ENCODE measurements around the gene ANKRD2.
A peak's percentile ranks its signal among the peaks of the same experiment; 100 is the strongest.

ANKRD2 gene

DNA sequence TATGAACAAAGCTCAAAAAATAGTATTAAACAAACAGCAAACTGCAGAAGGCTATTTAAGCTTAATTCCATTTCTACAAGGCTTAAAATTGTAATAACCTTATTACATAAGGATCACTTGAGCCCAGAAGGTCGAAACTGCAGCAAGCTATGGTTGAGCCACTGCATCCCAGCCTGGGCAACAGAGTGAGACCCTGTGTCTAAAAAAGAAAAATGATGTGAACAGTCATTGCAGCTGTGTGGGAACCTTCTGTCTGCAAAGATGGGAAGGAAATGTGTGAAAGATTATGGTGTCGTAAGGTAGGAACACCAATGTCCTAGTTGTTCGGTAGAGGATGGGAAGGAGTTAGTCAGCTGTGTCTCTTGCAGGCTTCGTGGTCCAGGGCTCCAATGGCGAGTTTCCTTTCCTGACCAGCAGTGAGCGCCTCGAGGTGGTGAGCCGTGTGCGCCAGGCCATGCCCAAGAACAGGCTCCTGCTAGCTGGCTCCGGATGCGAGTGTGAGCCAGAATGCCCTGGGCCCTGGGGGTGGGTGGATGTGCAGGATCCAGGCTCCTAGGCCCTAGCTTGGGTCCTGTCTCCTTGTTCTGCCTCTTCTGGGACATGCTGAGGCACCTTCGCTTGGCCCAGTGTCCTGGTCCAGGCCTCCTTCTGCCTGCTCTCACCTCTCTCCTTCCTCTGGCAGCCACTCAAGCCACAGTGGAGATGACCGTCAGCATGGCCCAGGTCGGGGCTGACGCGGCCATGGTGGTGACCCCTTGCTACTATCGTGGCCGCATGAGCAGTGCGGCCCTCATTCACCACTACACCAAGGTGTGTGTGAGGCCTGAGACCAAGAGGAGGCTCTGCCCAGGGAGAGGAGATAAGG, 26.1 kb downstream of the ANKRD2 start:
- DNase-seq = no peak

DNA sequence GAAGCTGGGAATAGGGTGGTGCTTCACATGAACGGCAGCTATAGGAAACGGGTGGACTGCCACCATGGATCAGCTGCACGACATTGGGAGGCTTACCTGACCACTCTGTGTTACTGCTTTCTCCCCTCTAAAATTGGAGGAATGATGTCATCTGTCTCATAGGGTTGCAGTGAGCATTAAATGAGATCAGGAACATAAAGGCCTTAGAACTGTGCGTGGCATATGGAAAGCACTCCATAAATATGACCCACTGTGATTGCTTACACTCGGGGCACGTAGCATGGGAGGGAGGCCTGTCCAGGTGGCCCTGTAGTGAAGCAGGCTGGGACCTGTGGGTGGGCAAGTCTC, 26.7 kb downstream of the ANKRD2 start:
- no peak for DNase-seq

DNA sequence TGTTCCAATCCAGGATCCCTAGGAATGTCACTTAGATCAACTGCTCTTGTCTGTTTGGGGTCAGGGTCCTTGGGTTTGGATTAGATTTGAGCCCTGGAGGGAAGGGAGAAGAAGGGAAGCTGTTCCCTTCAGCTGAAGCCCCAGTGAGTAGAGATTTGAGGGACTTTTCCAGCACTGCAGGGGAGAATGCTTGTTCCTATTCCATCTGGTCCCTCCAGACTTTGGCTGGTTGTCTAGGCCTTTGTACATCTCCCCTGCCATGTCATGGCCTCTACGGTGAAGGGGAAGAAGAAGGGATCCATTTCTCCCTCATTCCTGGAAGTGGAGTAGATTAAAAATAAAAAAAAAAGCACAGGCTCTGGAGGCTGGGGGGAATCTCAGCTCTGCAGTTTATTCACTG, 28.0 kb downstream of the ANKRD2 start:
- DNase-seq = no peak

DNA sequence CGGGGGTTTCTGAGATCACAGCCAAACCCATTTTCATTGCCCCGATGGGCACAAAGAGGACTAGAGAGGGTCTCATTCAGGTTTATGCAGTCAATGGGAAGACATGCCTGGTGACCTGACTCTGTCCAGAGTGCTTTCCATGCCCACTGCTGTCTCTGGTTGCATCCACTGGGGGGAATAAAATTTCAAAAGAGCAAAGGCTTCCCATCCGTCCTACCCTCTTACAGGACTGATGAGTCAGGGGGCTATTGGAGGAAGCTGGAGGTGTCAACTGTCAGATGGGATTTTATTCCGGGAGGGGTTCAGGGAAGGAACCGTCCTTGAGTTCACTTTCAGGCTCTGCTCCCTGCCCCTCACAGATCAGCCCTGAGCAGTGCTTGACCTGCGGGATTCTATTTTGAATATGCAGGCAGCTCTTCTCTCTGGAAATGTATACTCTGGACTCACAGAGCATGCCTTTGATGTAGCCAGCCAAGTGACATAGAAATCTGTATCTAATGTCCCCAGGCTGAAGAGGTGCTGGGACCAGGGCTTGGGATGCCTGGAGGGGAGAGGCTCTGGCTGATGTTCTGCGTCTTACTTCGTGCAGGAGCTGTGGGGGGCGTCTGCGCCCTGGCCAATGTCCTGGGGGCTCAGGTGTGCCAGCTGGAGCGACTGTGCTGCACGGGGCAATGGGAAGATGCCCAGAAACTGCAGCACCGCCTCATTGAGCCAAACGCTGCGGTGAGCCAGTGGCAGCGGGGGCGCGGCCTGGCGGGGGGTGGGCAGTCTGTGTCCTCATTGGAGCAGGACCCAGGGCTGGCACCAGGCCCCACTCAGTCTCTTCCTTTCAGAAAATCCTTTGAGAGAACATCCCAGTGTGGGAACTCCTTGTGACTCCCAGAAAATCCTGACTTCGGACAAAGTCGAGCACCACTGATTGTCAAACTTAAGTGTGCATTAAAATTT, 29.0 kb downstream of the ANKRD2 start:
- DNase-seq = no peak

DNA sequence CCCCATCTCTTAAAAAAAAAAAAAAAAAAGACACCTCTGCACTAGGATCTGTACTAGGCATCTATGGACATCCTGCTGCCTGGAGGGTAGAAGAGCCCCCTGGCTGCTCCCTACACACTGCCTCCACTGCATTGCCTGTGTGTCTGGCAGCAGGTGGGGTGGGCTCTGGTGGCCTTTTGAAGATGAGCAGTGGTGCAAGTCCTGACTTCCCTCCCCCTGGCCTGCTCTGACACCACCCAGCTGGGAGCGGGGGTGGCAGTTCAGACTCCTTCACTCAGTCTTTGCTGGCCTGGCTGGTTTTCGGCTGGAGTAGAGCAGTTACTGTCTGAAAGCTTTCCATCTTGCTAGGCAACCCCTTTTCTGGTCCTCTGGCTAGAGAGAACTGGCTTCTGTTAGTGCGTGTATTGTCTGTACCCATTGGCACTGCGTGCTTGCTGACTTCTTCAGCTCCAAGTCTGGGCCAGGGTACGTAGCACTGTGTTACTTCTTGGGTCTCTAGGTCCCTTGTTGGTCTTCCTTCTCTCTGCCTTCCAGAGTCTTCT, 34.6 kb downstream of the ANKRD2 start:
- DNase-seq = no peak

DNA sequence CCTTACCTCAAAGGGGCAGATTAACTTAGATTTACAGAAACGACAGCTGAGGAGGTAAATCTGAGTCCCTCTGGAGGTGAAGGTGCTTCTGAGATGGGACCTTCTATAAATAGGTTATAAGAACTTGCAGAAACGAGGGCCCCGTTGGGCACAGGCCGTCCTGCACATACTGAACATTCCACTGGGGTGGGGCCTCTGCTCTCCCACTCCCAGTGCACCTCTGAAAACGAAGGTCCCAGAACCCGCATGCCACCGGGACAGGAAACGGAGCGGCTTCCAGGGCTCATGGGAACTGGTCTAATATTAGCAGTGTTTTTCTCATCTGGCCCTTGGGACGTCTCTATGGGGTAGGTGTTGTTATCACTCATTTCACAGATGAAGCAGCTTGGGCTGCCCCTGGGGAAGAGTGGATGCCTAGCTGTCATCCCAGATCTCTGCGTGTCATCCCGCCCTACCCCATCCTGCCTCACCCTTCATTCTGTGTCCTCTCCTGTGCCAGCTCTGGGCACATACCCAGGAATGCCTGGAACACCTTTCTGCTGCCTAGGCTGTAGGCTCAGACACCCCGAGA, 36.5 kb downstream of the ANKRD2 start:
- no peak for DNase-seq

DNA sequence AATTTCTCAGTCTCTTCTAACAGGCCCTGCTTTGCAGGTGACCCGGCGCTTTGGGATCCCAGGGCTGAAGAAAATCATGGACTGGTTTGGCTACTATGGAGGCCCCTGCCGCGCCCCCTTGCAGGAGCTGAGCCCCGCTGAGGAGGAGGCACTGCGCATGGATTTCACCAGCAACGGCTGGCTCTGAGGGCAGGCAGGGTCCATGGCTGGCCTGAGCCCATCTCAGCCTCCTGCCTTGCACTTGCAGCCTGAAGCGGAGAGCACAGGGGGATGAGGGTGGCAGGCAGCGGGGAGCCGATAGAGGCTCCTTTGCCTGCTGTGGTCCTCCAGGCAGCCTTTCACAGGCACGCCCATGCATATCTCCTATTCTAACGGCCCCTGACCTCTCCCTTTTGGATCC, 38.9 kb downstream of the ANKRD2 start:
- no peak for DNase-seq

DNA sequence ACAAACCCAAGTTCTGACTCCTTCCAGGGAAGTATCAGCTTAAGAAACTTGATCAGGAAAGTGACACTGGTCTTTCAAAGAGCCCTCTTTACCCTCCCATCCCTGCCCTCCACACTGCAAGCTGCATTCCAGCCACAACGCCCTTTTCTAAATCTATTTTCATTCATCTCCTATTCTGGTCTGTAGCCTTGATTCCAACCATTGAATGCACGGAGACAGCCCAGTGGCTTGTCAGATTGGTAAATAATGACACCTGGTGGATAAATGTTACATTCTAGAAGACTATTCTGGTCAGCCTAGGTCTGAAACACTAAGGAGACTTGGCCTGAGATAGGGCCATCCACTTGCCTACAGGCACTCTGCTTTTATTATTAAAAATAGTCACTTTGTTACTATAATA, 39.8 kb downstream of the ANKRD2 start:
- no peak for DNase-seq

DNA sequence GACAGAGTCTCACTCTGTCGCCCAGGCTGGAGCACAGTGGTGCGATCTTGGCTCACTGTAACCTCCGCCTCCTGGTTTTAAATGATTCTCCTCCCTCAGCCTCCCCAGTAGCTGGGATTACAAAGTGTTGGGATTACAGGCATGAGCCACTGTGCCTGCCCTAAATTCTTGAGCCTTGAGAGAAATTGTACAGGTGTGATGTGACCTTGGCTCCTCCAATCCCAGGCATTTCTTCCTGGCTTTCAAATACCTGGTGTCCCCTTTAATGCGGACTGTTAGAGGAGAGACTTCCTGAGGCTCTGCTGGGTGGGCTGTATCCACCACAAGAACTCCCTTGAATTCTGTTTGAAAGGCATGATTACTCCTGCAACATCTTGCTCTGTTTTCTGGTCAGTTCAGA, 45.7 kb downstream of the ANKRD2 start:
- no peak for DNase-seq

DNA sequence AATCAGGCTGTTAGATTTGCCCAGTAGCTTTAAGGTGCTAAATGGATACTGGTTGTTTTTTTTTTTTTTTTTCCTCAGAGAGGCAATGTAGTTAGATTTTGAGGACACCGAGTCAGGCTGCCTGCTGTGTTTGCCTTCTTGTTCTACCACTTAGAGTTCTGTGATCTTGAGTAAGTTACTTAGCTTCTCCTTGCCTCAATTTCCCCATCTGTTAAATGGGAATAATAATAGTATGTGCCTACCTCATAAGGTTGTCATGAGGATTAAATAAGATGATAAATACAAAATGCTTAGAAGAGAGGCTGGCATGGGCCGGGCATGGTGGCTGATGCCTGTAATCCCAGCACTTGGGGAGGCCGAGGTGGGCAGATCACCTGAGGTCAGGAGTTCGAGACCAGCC, 46.2 kb downstream of the ANKRD2 start:
- no peak for DNase-seq

DNA sequence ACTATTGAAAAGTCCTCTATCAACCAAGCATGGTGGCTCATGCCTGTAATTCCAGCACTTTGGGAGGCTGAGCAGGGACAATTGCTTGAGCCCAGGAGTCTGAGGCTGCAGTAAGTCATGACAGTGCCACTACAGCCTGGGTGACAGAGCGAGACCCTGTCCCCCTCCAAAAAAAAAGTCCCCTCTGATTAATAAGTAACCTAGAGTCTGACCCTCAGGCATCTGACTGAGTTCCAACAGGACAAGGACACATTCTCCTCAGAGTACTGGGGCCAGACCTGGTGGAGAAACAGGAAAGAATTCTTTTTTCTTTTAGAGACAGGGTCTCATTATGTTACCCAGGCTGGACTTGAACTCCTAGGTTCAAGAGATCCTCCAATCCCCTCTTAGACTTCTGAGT, 50.7 kb downstream of the ANKRD2 start:
- DNase-seq = no peak

DNA sequence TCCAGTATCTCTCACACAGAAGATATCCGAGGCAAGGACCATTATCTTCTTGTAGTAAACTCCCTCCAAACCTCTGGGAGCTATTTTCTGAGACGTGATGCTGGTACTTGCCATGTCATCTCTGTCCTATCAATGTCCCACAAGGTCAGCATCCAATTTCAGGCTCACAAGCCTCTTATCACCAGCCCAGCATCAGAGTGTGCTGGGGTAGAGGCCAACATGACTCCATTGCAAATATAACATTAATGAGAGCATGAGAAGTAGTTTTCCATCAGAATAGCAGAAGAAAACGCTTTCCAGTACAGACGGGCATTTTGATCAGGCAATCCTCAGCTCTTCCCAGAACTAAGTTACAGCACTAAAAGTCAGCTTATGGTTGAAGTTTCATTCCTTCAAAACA, 55.2 kb downstream of the ANKRD2 start:
- no peak for DNase-seq

DNA sequence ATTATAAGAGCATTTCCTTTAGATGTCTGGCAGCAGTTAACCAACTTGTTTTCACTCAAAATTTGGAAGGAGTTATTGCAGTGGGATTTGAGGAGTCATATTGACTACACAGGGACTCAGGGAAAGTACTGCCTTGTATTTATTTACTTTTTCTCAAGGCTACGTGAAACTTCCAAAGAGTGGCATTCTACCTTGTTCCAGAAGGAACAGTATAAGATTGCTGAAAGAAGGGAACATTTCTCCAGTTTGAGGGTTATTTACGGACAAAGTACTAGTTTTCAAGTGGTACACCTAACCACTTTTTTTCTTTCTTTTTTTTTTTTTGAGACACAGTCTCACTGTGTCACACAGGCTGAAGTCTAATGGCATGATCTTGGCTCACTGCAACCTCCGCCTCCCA, 55.6 kb downstream of the ANKRD2 start:
- no peak for DNase-seq

DNA sequence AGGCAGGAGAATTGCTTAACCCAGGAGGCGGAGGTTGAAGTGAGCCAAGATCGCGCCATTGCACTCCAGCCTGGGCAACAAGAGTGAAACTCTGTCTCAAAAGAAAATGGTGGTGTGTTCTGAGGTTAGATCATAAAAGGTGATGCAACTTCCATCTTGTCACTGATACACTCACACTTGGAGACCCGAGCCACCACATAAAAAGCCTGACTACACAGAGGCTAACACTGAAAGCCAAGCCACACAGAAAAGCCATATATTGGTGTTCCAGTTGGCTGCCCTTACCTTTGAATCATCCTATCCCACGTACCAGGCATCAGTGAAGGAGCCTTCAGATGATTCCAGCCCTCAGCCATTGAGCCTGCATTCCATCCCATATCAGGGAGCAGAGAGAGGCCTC, 56.7 kb downstream of the ANKRD2 start:
- no peak for DNase-seq

DNA sequence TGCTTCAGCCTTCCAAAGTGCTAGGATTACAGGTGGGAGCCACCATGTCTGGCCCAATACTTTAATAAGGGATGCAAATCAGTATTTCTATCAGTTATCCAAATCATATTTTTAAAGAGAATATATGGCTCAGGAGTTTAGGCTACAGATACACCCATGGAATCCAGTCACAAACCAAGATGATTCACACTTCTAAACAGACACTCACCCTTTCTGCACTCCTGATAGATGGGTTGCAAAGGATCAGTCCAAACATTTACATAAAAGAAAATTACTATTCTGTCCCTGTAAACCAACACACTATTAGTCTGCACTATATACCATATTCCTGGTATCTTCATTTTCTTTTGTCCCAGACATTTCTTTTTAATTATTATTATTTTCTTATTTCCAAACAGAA, 58.5 kb downstream of the ANKRD2 start:
- DNase-seq = no peak

DNA sequence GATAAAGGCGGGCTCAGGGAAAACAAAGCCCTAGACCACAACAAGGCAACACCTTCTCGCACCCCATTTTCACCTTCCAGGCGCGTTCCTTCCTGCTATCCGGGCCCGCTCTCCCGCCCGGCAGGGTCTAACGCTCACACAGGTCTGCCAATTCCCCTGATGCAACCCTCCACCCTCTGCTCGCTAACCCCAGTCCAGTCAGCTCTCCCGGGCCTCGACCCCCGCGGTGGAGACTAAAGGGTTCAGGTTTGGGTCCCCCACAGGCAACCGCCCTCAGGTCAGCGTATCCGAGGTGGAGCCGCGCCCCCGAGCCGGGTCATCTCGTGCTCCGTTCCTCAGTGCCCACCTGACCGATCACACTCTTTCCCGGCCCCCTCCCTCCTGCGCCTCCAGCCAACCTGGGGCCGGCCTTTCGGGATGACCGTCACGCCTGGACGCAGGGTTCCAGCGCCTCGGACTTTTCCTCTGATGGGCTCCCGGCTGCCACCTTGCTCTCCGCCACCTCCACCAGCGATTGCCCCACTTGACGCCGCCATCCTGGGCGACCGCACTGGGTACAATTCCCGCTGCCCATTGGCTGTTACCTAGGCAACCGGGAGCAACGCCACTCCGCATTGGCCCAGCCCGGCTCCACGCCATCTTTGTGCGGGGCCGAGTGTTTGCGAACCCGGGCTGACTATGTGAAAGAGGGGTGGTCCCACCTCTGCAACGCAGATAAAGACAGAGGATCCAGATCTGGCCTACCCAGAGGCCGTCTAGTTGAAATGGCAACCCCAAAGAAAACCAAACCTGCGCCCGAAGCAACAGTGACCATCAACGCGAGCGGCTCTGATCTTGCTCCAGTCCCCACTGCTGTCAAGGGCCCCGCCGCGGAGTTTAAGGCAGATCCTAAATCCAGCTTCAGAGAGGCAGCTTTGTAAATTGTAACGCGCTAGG, 60.6 kb downstream of the ANKRD2 start, which contains the start of gene MORN4:
Gene MORN4, minus strand, starts transcription at position 552 of the 936 bp plus-strand sequence. CDS start 13,847 bp downstream, outside the sequence.
- DNase-seq = peak; percentile 75 to 88 (median 81)

Data from activated naive CD4-positive, alpha-beta T cell (primary cell).